SK-N-SH treated with all-trans-retinoic acid at 6 μM for 48 hours (cell line): Measurements from ENCODE around the gene PACSIN2.

ENCODE experiments used
- ARNTL ChIP-seq: fragments of 450-650 bp; formaldehyde crosslinking; IDR thresholded peaks from 2 replicates; pipeline ENCODE4 v1.5.0; 2020; ENCODE audit warnings: low read depth, mild to moderate bottlenecking, moderate library complexity, borderline replicate concordance
- CREB5 ChIP-seq: fragments of 250-450 bp; sonication (Bioruptor Pico); IDR thresholded peaks from 2 replicates; pipeline ENCODE4 v1.5.1; 2020; ENCODE audit warnings: low read depth, mild to moderate bottlenecking, moderate library complexity
- CSDC2 ChIP-seq: fragments of 250-450 bp; sonication (Bioruptor Pico); IDR thresholded peaks from 2 replicates; pipeline ENCODE4 v1.5.0; 2020; ENCODE audit warnings: mild to moderate bottlenecking, moderate library complexity
- ESRRG ChIP-seq: fragments of 250-450 bp; sonication (Bioruptor Pico); IDR thresholded peaks from 2 replicates; pipeline ENCODE4 v1.6.1; 2021; ENCODE audit warnings: mild to moderate bottlenecking
- PATZ1 ChIP-seq: fragments of 250-450 bp; sonication (Bioruptor Pico); IDR thresholded peaks from 2 replicates; pipeline ENCODE4 v1.8.0; 2020; ENCODE audit warnings: mild to moderate bottlenecking, moderate library complexity, borderline replicate concordance
- TSHZ2 ChIP-seq: fragments of 250-450 bp; sonication (Bioruptor Pico); IDR thresholded peaks from 2 replicates; pipeline ENCODE4 v1.5.0; 2020; ENCODE audit warnings: mild to moderate bottlenecking, moderate library complexity

GRCh38 chr22:42961810-42962209 lies 53.1 kb downstream of the PACSIN2 start:
- no peak for TF ChIP-seq CREB5 (CRISPR knock-in tag)
- TF ChIP-seq CSDC2 (CRISPR knock-in tag): no peak
- no peak for TF ChIP-seq ARNTL
- TF ChIP-seq ESRRG: no peak
- TF ChIP-seq TSHZ2 (CRISPR knock-in tag): no peak
- TF ChIP-seq PATZ1 (CRISPR knock-in tag): no peak
